HG03469 (cell line): ENCODE measurements around the gene TMEM248.
"Not testable (repeated sequence)": the region's sequence is repeated elsewhere in the genome, so short reads cannot be mapped to it uniquely, and the experiment has no call there.

ENCODE experiments used
- ATAC-seq: cut with Tn5 transposase; IDR thresholded peaks from one replicate; pipeline ENCODE4 v1.9.1; 2021; ENCODE audit warnings: mild to moderate bottlenecking, moderate library complexity, moderate number of reproducible peaks; ENCODE audit not compliant: unreplicated experiment

TMEM248 gene

GRCh38 chr7:66995050-66995776 lies 74.2 kb downstream of the TMEM248 start, which contains the start of gene SBDS:
Gene SBDS (minus strand): TSS chr7:66995586. CDS start chr7:66995417, 169 bp downstream.
- peak; percentile 46 for ATAC-seq

DNA sequence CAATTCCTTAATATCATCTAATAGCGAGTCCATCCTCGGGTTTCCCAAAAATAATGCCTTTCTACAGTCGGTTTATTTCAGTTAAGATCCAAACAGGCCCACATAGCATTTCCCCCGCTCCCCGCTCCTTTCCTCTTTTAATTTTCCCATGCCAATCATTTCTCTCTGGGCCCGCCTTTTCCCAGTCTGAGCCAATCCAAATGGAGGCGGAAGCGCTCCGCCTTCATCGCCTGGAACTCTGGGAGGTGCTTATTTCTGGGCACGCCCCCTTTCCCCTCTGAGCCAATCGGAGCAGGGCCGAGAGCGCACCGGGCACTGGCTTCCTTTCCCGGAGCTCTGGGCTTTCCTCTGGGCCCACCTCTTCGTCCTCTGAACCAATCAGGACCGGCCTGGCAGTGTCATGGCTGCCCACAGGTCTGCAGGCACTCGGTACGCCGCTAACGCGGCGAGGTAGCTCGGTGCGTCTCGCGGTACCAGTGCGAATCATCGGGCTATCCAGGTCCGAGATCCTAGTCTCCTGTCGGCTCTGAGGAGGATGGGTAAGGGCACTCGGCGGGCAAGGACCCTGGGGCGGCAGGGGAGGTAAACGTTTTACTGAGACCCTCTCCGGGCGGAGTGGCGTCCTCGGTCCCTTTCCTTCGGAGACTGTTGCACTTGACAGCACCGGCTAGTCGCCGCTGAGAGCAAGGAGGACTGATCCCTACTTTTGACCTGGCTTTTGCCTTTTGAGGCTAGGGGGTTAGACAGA lies 75.6 kb downstream of the TMEM248 start, which contains the start of gene TYW1:
TSS of gene TYW1 (plus strand) at position 390 of the 748 bp plus-strand sequence. CDS start at position 536, 146 bp downstream.
- peak; percentile 74 for ATAC-seq

- ATAC-seq: not testable (repeated sequence)
Measured at GRCh38 chr7:67000601-67001258, 79.7 kb downstream of the TMEM248 start.

- not testable (repeated sequence) for ATAC-seq
Measured at GRCh38 chr7:67004145-67004544, 83.1 kb downstream of the TMEM248 start.

DNA sequence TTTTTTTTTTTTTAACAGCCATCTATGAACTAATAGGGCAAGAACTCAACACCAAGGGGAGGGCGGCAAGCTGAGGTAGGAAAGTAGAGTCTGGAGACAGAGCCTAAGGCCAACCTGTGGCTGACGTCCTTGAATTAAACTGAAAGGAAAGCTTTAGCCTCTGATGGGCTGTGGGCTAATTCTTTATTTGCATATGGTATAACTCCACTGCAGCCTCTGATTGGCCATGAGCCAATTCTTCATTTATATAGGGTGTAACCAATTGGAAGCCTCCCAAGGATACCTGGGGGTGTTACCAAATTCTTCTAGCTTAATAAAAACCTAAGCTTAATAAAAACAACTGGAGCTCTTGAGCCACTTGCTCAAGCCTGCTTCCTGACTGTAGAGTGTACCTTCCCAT lies 85.9 kb downstream of the TMEM248 start:
- ATAC-seq: no peak
